Smooth muscle cell (in vitro differentiated cells): ENCODE data around the gene FAM110D. TPM values are rescaled to one million over a fixed set of nuclear protein-coding genes. Genes with fewer than 3 reads are reported as not detected.

Experiments
- DNase-seq: peaks from one replicate; lab custom pipeline; 2025; ENCODE audit not compliant: unreplicated experiment; lab: John Stamatoyannopoulos, UW
- H2AFZ ChIP-seq: fragments of 200-600 bp; sonication (generic); 2 replicates; pipeline ENCODE4 v1.6.0; 2016; ENCODE audit warnings: antibody characterized with exemption, low read depth, mild to moderate bottlenecking
- H3F3A ChIP-seq: fragments of 200-600 bp; sonication (generic); 2 replicates; pipeline ENCODE4 v1.6.0; 2017; ENCODE audit warnings: antibody characterized with exemption, low read depth
- H3K27ac ChIP-seq: fragments of 200-600 bp; sonication (generic); 2 replicates; pipeline ENCODE4 v1.5.1; 2016; ENCODE audit warnings: low read depth, mild to moderate bottlenecking
- H3K27me3 ChIP-seq: fragments of 200-600 bp; sonication (generic); 2 replicates; pipeline ENCODE4 v1.6.1; 2016; ENCODE audit warnings: low read depth, mild to moderate bottlenecking
- H3K36me3 ChIP-seq: fragments of 200-600 bp; sonication (generic); 2 replicates; pipeline ENCODE4 v1.5.1; 2016; ENCODE audit warnings: low read depth
- H3K4me1 ChIP-seq: fragments of 200-600 bp; sonication (generic); 2 replicates; pipeline ENCODE4 v1.5.1; 2016; ENCODE audit warnings: low read depth
- H3K4me2 ChIP-seq: fragments of 200-600 bp; sonication (generic); 2 replicates; pipeline ENCODE4 v1.6.0; 2016; ENCODE audit warnings: mild to moderate bottlenecking
- H3K4me3 ChIP-seq: fragments of 200-600 bp; sonication (generic); 2 replicates; pipeline ENCODE4 v1.5.1; 2016; ENCODE audit warnings: mild to moderate bottlenecking
- H3K79me2 ChIP-seq: fragments of 200-600 bp; sonication (generic); 2 replicates; pipeline ENCODE4 v1.6.0; 2016; ENCODE audit warnings: low read depth, mild to moderate bottlenecking
- H3K9ac ChIP-seq: fragments of 200-600 bp; sonication (generic); 2 replicates; pipeline ENCODE4 v1.6.0; 2016; ENCODE audit warnings: low read depth
- H3K9me3 ChIP-seq: fragments of 200-600 bp; sonication (generic); replicated peaks from 2 replicates; pipeline ENCODE4 v1.5.1; 2016; ENCODE audit warnings: low read depth
- H4K20me1 ChIP-seq: fragments of 200-600 bp; sonication (generic); 2 replicates; pipeline ENCODE4 v1.6.0; 2016; ENCODE audit warnings: low read depth
- CTCF ChIP-seq: fragments of 200-600 bp; sonication (generic); IDR thresholded peaks from 2 replicates; pipeline ENCODE4 v1.5.1; 2017; ENCODE audit warnings: borderline replicate concordance, mild to moderate bottlenecking, antibody characterized with exemption; ENCODE audit not compliant: insufficient read depth, poor library complexity, severe bottlenecking
- WGBS: methylation state at CpG from one replicate; pipeline ENCODE4 v1.1.7; 2016; ENCODE audit warnings: low lambda C conversion rate; 5-methylcytosine and 5-hydroxymethylcytosine counted together
- polyA plus RNA-seq: library from polyadenylated mRNA; unstranded; fragments of >200 nt; fragmentation: Nextera tagmentation; extraction: Ambion mirVana; gene quantifications from 2 replicates; pipeline ENCODE4 v1.2.1, GENCODE V29; 2016
- total RNA-seq: library from RNA; depleted of rRNA; stranded (reverse); fragments of >200 nt; gene quantifications from 2 replicates; pipeline ENCODE4 v1.2.3, GENCODE V29; 2014

FAM110D gene
- total and polyA plus RNA-seq, 2 experiments from 2014 or later: not detected

- H3K27ac ChIP-seq: no peak overlapping the region
- H3K4me3 ChIP-seq: no peak overlapping the region
- H3K79me2 ChIP-seq: no peaks in the 10 kb centered on the region
- no peak overlapping the region for H3K9ac ChIP-seq
- DNase-seq: no peak
- no peak for TF ChIP-seq CTCF
- no peak overlapping the region for H2AFZ ChIP-seq
- no peaks in the 10 kb centered on the region for H3K4me1 ChIP-seq
- no peaks in the 10 kb centered on the region for H3F3A ChIP-seq
- no peaks in the 10 kb centered on the region for H3K9me3 ChIP-seq
- no peak overlapping the region for H3K4me2 ChIP-seq
- H3K27me3 ChIP-seq: no peaks in the 10 kb centered on the region
- WGBS: 80% methylated on average over 4 of the region's 4 CpGs
- no peaks in the 10 kb centered on the region for H3K36me3 ChIP-seq
- no peaks in the 10 kb centered on the region for H4K20me1 ChIP-seq
Measured at GRCh38 chr1:26180010-26180506, 21.2 kb downstream of the FAM110D start.

DNA sequence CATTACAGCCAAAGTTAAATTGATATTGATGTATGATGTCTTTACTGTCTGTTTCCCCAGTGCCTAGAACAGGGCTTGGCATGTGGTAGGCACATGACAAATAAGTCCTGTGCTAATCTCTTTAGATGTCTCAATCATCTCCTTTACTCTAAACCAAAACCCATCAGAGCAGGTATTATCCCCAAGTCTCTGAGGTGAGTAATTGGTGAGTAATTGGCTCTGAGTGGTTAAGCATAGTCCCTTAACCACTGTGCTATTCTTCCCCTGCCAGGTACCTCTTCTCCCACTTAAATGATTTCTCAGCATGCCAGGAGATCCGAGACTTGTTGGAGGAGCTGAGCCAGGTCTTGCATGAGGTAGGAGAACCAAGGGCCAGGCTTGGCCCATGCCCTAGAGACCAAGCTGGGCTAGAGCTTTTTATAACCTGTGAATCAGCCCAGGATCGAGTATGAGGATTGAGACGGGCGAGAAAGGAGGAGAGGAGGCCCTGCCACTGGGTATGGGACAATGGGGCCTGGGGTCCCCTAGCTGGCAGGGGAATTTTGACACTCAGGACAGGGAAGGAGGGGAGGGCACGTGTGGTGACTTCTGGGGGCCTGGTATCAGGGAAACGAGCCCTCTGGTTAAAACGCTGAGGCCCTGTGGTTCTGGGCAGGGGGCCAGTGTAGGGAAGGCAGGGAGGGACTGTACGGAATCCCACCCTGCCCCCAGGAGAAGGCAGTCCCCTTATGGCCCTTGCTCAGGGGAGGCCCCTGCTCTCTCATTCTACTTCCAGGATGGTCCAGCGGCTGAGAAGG lies 22.9 kb downstream of the FAM110D start:
- H3K79me2 ChIP-seq: no peaks in the 10 kb centered on the region

DNA sequence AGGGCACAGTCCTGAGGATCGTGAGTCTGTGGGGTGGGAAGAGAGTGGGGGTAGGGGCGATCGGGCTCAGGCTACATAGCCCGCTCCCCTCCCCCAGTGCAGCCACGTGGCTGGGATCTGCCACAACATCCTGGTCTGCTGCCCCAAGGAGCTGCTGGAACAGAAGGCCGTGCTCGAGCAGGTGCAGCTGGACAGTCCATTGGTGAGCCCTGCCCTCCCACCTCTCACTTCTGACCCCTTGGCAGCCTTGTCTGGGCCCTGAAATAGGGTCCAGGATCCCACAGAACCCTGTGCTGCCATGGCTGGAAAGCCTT lies 23.5 kb downstream of the FAM110D start:
- Histone ChIP-seq H3K4me2 (no peak overlapping the region), H3K27me3 (no peaks in the 10 kb centered on the region), H3K9ac (no peak overlapping the region), H3K36me3 (no peaks in the 10 kb centered on the region), H3K4me3 (no peak overlapping the region), H2AFZ (no peak overlapping the region), H3K9me3 (no peaks in the 10 kb centered on the region), H4K20me1 (no peaks in the 10 kb centered on the region), H3F3A (no peaks in the 10 kb centered on the region), H3K79me2 (no peaks in the 10 kb centered on the region), H3K4me1 (no peaks in the 10 kb centered on the region), H3K27ac (no peak overlapping the region)
- TF ChIP-seq CTCF: no peak
- no peak for DNase-seq
- 80% methylated on average over 7 of the region's 7 CpGs for WGBS

More for the DNA sequence above, 22.9 kb downstream of the FAM110D start:
- Histone ChIP-seq H3K4me1 (no peaks in the 10 kb centered on the region), H3K9ac (no peak overlapping the region), H3K4me3 (no peak overlapping the region), H3K27ac (no peak overlapping the region), H3K4me2 (no peak overlapping the region), H3K27me3 (no peaks in the 10 kb centered on the region), H4K20me1 (no peaks in the 10 kb centered on the region), H2AFZ (no peak overlapping the region), H3K36me3 (no peaks in the 10 kb centered on the region), H3K9me3 (no peaks in the 10 kb centered on the region), H3F3A (no peaks in the 10 kb centered on the region)
- DNase-seq: no peak
- TF ChIP-seq CTCF: no peak
- 82% methylated on average over 9 of the region's 9 CpGs for WGBS

GRCh38 chr1:26184086-26184485 lies 25.2 kb downstream of the FAM110D start:
- no peaks in the 10 kb centered on the region for H3K27me3 ChIP-seq
- 86% methylated on average over 6 of the region's 7 CpGs for WGBS
- no peaks in the 10 kb centered on the region for H3K79me2 ChIP-seq
- no peak overlapping the region for H3K27ac ChIP-seq
- TF ChIP-seq CTCF: no peak
- no peak for DNase-seq
- H4K20me1 ChIP-seq: no peaks in the 10 kb centered on the region
- H3K4me3 ChIP-seq: no peak overlapping the region
- H2AFZ ChIP-seq: no peak overlapping the region
- H3K36me3 ChIP-seq: no peaks in the 10 kb centered on the region
- no peak overlapping the region for H3K4me2 ChIP-seq
- no peak overlapping the region for H3K9ac ChIP-seq
- H3F3A ChIP-seq: no peaks in the 10 kb centered on the region
- no peaks in the 10 kb centered on the region for H3K4me1 ChIP-seq
- H3K9me3 ChIP-seq: no peaks in the 10 kb centered on the region
